Activated CD4-positive, alpha-beta T cell treated with anti-CD3 and anti-CD28 coated beads, Interleukin-2, amount 50 U/mL, for 1 hour (primary cell): Measurements from ENCODE around the gene TKTL2.
"Not testable (repeated sequence)": the region's sequence is repeated elsewhere in the genome, so short reads cannot be mapped to it uniquely, and the experiment has no call there.

Source experiments
- DNase-seq: peaks from one replicate; pipeline ENCODE4 v3.0.0-alpha.2; 2020

Gene TKTL2

DNA sequence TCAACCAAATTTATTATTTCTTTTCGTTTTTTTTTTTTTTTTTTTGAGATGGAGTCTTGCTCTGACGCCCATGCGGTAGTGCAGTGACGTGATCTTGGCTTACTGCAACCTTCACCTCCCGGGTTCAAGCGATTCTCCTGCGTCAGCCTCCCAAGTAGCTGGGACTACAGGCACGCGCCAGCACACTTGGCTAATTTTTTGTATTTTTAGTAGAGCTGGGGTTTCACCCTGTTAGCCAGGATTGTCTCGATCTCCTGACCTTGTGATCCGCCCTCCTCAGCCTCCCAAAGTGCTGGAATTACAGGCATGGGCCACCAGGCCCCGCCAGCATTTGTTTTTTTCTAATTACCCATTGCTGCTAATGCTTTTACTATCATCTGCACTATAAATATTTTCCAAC is 26.5 kb downstream of the TKTL2 start:
- DNase-seq, result not testable (repeated sequence)

- no peak for DNase-seq
These were observed 33.5 kb downstream of the TKTL2 start for GRCh38 chr4:163440040-163440439.
